Memory B cell (primary cell): ENCODE results near the gene RHNO1.

ENCODE experiments used
- ATAC-seq: fragments of 150-1000 bp; cut with Tn5 transposase; 2 replicates; pipeline ENCODE4 v1.10.0; 2021; ENCODE audit warnings: low read depth, mild to moderate bottlenecking, moderate library complexity
- DNase-seq, 2 donors: peaks; one replicate each; pipeline ENCODE4 v3.0.0; 2022; ENCODE audit warnings: low spot score in 2 of 2
- H3K27ac Mint-ChIP-seq: one replicate; pipeline ENCODE4 v1.8.0; 2022; ENCODE audit warnings: mild to moderate bottlenecking, moderate library complexity, mixed read lengths
- H3K27me3 Mint-ChIP-seq: one replicate; pipeline ENCODE4 v1.8.0; 2022; ENCODE audit warnings: mixed read lengths
- H3K36me3 Mint-ChIP-seq: one replicate; pipeline ENCODE4 v1.8.0; 2022; ENCODE audit warnings: mild to moderate bottlenecking, mixed read lengths
- H3K4me1 Mint-ChIP-seq: one replicate; pipeline ENCODE4 v1.8.0; 2022; ENCODE audit warnings: mixed read lengths
- H3K4me3 Mint-ChIP-seq: one replicate; pipeline ENCODE4 v1.8.0; 2022; ENCODE audit warnings: mild to moderate bottlenecking, moderate library complexity, mixed read lengths
- H3K9me3 Mint-ChIP-seq: one replicate; pipeline ENCODE4 v1.8.0; 2022; ENCODE audit warnings: mixed read lengths

RHNO1 gene

GRCh38 chr12:2877047-2877952 lies at the start of gene RHNO1, which contains the start of gene FOXM1:
Gene RHNO1, plus strand, starts transcription at chr12:2877223. Its CDS starts 8,144 bp downstream, at chr12:2885367.
Gene FOXM1, minus strand, starts transcription at chr12:2877174. Its CDS starts 2,696 bp downstream, at chr12:2874478.
- H3K4me1 Mint-ChIP-seq, result peaks cover 20% of the 10 kb centered on the region
- no peaks in the 10 kb centered on the region for H3K27me3 Mint-ChIP-seq
- peak; percentile 76 for ATAC-seq
- H3K9me3 Mint-ChIP-seq, result no peaks in the 10 kb centered on the region
- peak within 1 kb of the TSS; percentile 98 for H3K4me3 Mint-ChIP-seq
- peaks cover 5% of the 10 kb centered on the region for H3K36me3 Mint-ChIP-seq
- peak; percentile 86 to 92 for DNase-seq
- H3K27ac Mint-ChIP-seq, result peak within 1 kb of the TSS; percentile 90

- H3K9me3 Mint-ChIP-seq, result no peaks in the 10 kb centered on the region
- no peak for ATAC-seq
- H3K27me3 Mint-ChIP-seq, result no peaks in the 10 kb centered on the region
- H3K4me3 Mint-ChIP-seq, result no peak overlapping the region
- no peak overlapping the region for H3K27ac Mint-ChIP-seq
- peaks cover 41% of the 10 kb centered on the region for H3K36me3 Mint-ChIP-seq
- no peak for DNase-seq
- H3K4me1 Mint-ChIP-seq, result no peaks in the 10 kb centered on the region
Measured at GRCh38 chr12:2829275-2829674, 47.7 kb upstream of the RHNO1 start.

- Mint-ChIP-seq H3K36me3 (peaks cover 22% of the 10 kb centered on the region), H3K4me1 (peaks cover 2% of the 10 kb centered on the region), H3K27ac (peak overlapping the region; percentile 58), H3K27me3 (no peaks in the 10 kb centered on the region), H3K4me3 (no peak overlapping the region), H3K9me3 (no peaks in the 10 kb centered on the region)
- DNase-seq (no peak), ATAC-seq (no peak)
Measured at GRCh38 chr12:2832550-2833127, 44.4 kb upstream of the RHNO1 start.

- DNase-seq (no peak), ATAC-seq (no peak)
- Mint-ChIP-seq H3K9me3 (no peaks in the 10 kb centered on the region), H3K4me1 (peaks cover 2% of the 10 kb centered on the region), H3K36me3 (peaks cover 21% of the 10 kb centered on the region), H3K4me3 (no peak overlapping the region), H3K27ac (no peak overlapping the region), H3K27me3 (no peaks in the 10 kb centered on the region)
Measured at GRCh38 chr12:2833327-2833726, 43.7 kb upstream of the RHNO1 start.

- DNase-seq (no peak), ATAC-seq (no peak)
- H3K27me3 Mint-ChIP-seq, result no peaks in the 10 kb centered on the region
- H3K9me3 Mint-ChIP-seq, result no peaks in the 10 kb centered on the region
- no peak overlapping the region for H3K27ac Mint-ChIP-seq
- peaks cover 2% of the 10 kb centered on the region for H3K4me1 Mint-ChIP-seq
- H3K4me3 Mint-ChIP-seq, result no peak overlapping the region
- peaks cover 20% of the 10 kb centered on the region for H3K36me3 Mint-ChIP-seq
Measured at GRCh38 chr12:2833810-2834209, 43.2 kb upstream of the RHNO1 start.

GRCh38 chr12:2834581-2835491 lies 42.2 kb upstream of the RHNO1 start, which contains the start of gene NRIP2:
Gene NRIP2, minus strand, starts transcription at chr12:2835035. Its CDS starts 52 bp downstream, at chr12:2834983.
- DNase-seq (no peak), ATAC-seq (no peak)
- Mint-ChIP-seq H3K9me3 (no peaks in the 10 kb centered on the region), H3K4me3 (no peak within 1 kb of the TSS), H3K36me3 (peaks cover 22% of the 10 kb centered on the region), H3K4me1 (peaks cover 2% of the 10 kb centered on the region), H3K27me3 (no peaks in the 10 kb centered on the region), H3K27ac (no peak within 1 kb of the TSS)

- H3K4me3 Mint-ChIP-seq, result no peak overlapping the region
- no peak for DNase-seq
- H3K4me1 Mint-ChIP-seq, result peaks cover 2% of the 10 kb centered on the region
- no peaks in the 10 kb centered on the region for H3K9me3 Mint-ChIP-seq
- H3K27ac Mint-ChIP-seq, result no peak overlapping the region
- H3K36me3 Mint-ChIP-seq, result peaks cover 20% of the 10 kb centered on the region
- H3K27me3 Mint-ChIP-seq, result no peaks in the 10 kb centered on the region
- ATAC-seq, result no peak
Measured at GRCh38 chr12:2835691-2836403, 41.2 kb upstream of the RHNO1 start.

- Mint-ChIP-seq H3K4me1 (peaks cover 2% of the 10 kb centered on the region), H3K27ac (no peak overlapping the region), H3K4me3 (no peak overlapping the region), H3K27me3 (no peaks in the 10 kb centered on the region), H3K36me3 (peaks cover 19% of the 10 kb centered on the region), H3K9me3 (no peaks in the 10 kb centered on the region)
- DNase-seq (no peak), ATAC-seq (no peak)
Measured at GRCh38 chr12:2836574-2836973, 40.4 kb upstream of the RHNO1 start.

GRCh38 chr12:2841056-2841650 lies 35.9 kb upstream of the RHNO1 start:
- no peaks in the 10 kb centered on the region for H3K27me3 Mint-ChIP-seq
- peaks cover 20% of the 10 kb centered on the region for H3K36me3 Mint-ChIP-seq
- DNase-seq (no peak), ATAC-seq (no peak)
- H3K4me1 Mint-ChIP-seq, result no peaks in the 10 kb centered on the region
- no peaks in the 10 kb centered on the region for H3K9me3 Mint-ChIP-seq
- H3K27ac Mint-ChIP-seq, result no peak overlapping the region
- no peak overlapping the region for H3K4me3 Mint-ChIP-seq

GRCh38 chr12:2842948-2843347 lies 34.1 kb upstream of the RHNO1 start:
- Mint-ChIP-seq H3K4me3 (no peak overlapping the region), H3K27ac (no peak overlapping the region), H3K9me3 (no peaks in the 10 kb centered on the region), H3K36me3 (peaks cover 25% of the 10 kb centered on the region), H3K4me1 (no peaks in the 10 kb centered on the region), H3K27me3 (no peaks in the 10 kb centered on the region)
- ATAC-seq (no peak), DNase-seq (no peak)

GRCh38 chr12:2844786-2845185 lies 32.2 kb upstream of the RHNO1 start:
- Mint-ChIP-seq H3K36me3 (peaks cover 27% of the 10 kb centered on the region), H3K4me1 (no peaks in the 10 kb centered on the region), H3K9me3 (no peaks in the 10 kb centered on the region), H3K27me3 (no peaks in the 10 kb centered on the region), H3K27ac (no peak overlapping the region), H3K4me3 (no peak overlapping the region)
- DNase-seq (no peak), ATAC-seq (no peak)

GRCh38 chr12:2845280-2845679 lies 31.7 kb upstream of the RHNO1 start:
- Mint-ChIP-seq H3K27ac (no peak overlapping the region), H3K4me1 (no peaks in the 10 kb centered on the region), H3K27me3 (no peaks in the 10 kb centered on the region), H3K4me3 (no peak overlapping the region), H3K9me3 (no peaks in the 10 kb centered on the region), H3K36me3 (peaks cover 25% of the 10 kb centered on the region)
- no peak for DNase-seq
- no peak for ATAC-seq

- peaks cover 16% of the 10 kb centered on the region for H3K36me3 Mint-ChIP-seq
- DNase-seq, result no peak
- H3K27me3 Mint-ChIP-seq, result no peaks in the 10 kb centered on the region
- no peak for ATAC-seq
- H3K4me3 Mint-ChIP-seq, result no peak overlapping the region
- H3K9me3 Mint-ChIP-seq, result no peaks in the 10 kb centered on the region
- H3K4me1 Mint-ChIP-seq, result no peaks in the 10 kb centered on the region
- no peak overlapping the region for H3K27ac Mint-ChIP-seq
Measured at GRCh38 chr12:2851931-2852330, 25.1 kb upstream of the RHNO1 start.
